ENCODE results near the gene SNN.

DNA sequence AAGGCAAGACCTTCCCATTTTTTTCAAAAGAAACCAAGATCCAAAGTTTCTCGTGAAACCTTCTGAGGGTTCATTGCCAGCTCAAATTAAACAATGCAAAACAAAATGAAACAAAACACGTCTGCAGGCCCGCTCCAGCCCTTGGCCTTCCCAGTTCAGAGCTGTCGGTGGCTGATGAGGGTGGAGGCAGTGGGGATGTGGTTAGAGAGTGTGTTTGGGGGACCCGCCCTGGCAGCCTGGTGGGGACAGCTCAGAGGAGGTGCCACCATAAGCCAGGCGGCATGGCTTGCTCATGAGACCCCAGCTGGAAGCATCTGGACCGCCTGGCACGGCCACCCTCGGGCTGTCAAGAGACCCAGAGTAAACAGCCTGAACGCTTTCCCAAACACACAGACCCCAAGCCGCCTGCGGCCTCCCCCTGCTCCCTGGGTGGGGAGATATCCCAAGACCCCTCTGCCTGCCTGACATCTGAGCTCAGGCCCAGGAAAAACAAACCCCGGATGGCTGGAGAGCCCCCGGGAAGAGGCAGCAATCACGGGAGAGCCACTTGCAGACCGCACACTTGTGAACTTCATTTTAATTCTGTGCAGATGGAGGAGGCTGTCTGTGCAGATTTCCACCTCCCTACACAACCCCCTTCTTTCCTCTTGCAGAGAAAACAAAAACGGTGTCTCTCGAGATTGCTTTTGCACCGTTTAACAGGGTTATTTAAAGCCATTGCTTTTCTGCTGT is 46.2 kb upstream of the SNN start:
- no peak for TF ChIP-seq POLR2AphosphoS5 (IDR thresholded peaks at IDR 0.05)
- TF ChIP-seq, protein P1, sequence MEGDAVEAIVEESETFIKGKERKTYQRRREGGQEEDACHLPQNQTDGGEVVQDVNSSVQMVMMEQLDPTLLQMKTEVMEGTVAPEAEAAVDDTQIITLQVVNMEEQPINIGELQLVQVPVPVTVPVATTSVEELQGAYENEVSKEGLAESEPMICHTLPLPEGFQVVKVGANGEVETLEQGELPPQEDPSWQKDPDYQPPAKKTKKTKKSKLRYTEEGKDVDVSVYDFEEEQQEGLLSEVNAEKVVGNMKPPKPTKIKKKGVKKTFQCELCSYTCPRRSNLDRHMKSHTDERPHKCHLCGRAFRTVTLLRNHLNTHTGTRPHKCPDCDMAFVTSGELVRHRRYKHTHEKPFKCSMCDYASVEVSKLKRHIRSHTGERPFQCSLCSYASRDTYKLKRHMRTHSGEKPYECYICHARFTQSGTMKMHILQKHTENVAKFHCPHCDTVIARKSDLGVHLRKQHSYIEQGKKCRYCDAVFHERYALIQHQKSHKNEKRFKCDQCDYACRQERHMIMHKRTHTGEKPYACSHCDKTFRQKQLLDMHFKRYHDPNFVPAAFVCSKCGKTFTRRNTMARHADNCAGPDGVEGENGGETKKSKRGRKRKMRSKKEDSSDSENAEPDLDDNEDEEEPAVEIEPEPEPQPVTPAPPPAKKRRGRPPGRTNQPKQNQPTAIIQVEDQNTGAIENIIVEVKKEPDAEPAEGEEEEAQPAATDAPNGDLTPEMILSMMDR (IDR thresholded peaks at IDR 0.05): no peak

Data from breast epithelium (tissue), 3 donors.